SH-SY5Y (cell line): ENCODE results near the gene HEG1.

Experiments
- GATA2 ChIP-seq: IDR thresholded peaks from 2 replicates; pipeline ENCODE4 v1.6.1; 2011; ENCODE audit warnings: mild to moderate bottlenecking, low read depth, low read length
- GATA3 ChIP-seq: IDR thresholded peaks from 2 replicates; pipeline ENCODE4 v1.6.1; 2011; ENCODE audit warnings: low read depth, mild to moderate bottlenecking, low read length, moderate library complexity

- no peak for TF ChIP-seq GATA3
- TF ChIP-seq GATA2 = no peak
Observed at GRCh38 chr3:125011941-125012340, 43.9 kb downstream of the HEG1 start.
